ENCODE measurements around the gene BTK.

The BTK gene

GRCh38 chrX:101303790-101304189, 82.2 kb downstream of the BTK start:
- Histone ChIP-seq H3K36me3 (ENCODE audit: control insufficient read depth, low read length) (no peaks in the 10 kb centered on the region), H3K4me3 (ENCODE audit: low read length) (no peak overlapping the region), H3K79me2 (ENCODE audit: control insufficient read depth, low read length) (no peaks in the 10 kb centered on the region), H4K20me1 (ENCODE audit: control insufficient read depth, insufficient read depth, low read depth, low read length) (no peaks in the 10 kb centered on the region), H3K4me2 (ENCODE audit: low read length) (no peak overlapping the region), H3K9me2 (replicated peaks; ENCODE audit: control insufficient read depth, low read length) (no peaks in the 10 kb centered on the region), H3K4me1 (ENCODE audit: control insufficient read depth, low read length) (no peaks in the 10 kb centered on the region), H3K27me3 (ENCODE audit: control insufficient read depth, low read length) (no peaks in the 10 kb centered on the region), H3K27ac (ENCODE audit: low read depth, low read length) (no peak overlapping the region), H3K9me3 (ENCODE audit: control insufficient read depth, insufficient read depth, low read length) (no peaks in the 10 kb centered on the region), H3F3A (ENCODE audit: control insufficient read depth, insufficient read depth) (no peaks in the 10 kb centered on the region)
- TF ChIP-seq CTCF (IDR thresholded peaks at IDR 0.05; ENCODE audit: low read depth, low read length, poor library complexity, severe bottlenecking) (no peak), EZH2phosphoT487 (IDR thresholded peaks at IDR 0.05; ENCODE audit: borderline replicate concordance, low read length) (no peak)
